22Rv1 (cell line): Measurements from ENCODE around the gene ZNF614.
"Not testable (repeated sequence)": the region's sequence is repeated elsewhere in the genome, so short reads cannot be mapped to it uniquely, and the experiment has no call there.

ENCODE experiments used
- CTCF ChIP-seq: fragments of 450-650 bp; IDR thresholded peaks from 2 replicates; pipeline ENCODE4 v1.5.1; 2017; ENCODE audit warnings: mild to moderate bottlenecking
- ZFX ChIP-seq: fragments of 450-650 bp; IDR thresholded peaks from 2 replicates; pipeline ENCODE4 v1.6.1; 2017; ENCODE audit warnings: antibody characterized with exemption, borderline replicate concordance

GRCh38 chr19:51975787-51976186 is 52.4 kb downstream of the ZNF614 start:
- TF ChIP-seq CTCF, ZFX: not testable (repeated sequence)
